ENCODE data around the gene LRRTM3. TPM values are rescaled to one million over a fixed set of nuclear protein-coding genes. Genes with fewer than 3 reads are reported as not detected.

The LRRTM3 gene
- total RNA-seq, 1 donor from 2014 or later: 2.8 TPM

DNA sequence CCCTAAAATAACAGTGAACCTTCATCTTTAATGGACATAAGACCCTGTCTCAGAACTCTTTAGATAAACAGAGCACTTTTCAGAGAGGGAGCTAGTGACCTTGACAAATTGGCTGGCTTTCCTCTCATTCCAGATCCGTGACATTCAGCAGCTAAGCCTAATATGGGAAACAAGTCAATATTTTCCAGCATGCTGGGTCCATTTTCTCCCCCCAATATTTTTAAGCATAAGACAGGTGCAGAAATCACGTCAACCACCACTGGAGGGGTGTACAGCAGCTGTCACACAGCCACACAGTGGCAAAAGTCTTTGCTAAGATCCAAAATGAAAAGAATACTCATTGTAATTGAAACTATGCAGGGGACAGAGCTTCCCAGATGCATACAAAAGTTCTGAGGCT lies 26.1 kb downstream of the LRRTM3 start:
- H3K27me3 Mint-ChIP-seq (ENCODE audit: low read depth): no peaks in the 10 kb centered on the region
- TF ChIP-seq, protein P1, sequence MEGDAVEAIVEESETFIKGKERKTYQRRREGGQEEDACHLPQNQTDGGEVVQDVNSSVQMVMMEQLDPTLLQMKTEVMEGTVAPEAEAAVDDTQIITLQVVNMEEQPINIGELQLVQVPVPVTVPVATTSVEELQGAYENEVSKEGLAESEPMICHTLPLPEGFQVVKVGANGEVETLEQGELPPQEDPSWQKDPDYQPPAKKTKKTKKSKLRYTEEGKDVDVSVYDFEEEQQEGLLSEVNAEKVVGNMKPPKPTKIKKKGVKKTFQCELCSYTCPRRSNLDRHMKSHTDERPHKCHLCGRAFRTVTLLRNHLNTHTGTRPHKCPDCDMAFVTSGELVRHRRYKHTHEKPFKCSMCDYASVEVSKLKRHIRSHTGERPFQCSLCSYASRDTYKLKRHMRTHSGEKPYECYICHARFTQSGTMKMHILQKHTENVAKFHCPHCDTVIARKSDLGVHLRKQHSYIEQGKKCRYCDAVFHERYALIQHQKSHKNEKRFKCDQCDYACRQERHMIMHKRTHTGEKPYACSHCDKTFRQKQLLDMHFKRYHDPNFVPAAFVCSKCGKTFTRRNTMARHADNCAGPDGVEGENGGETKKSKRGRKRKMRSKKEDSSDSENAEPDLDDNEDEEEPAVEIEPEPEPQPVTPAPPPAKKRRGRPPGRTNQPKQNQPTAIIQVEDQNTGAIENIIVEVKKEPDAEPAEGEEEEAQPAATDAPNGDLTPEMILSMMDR (conservative IDR thresholded peaks at IDR 0.05): no peak
- peaks cover 12% of the 10 kb centered on the region for H3K4me1 Mint-ChIP-seq
- no peak overlapping the region for H3K4me3 Mint-ChIP-seq
- DNase-seq (ENCODE audit: low read depth, low spot score): no peak
- no peak overlapping the region for H3K27ac Mint-ChIP-seq (ENCODE audit: unreplicated experiment)
- no peaks in the 10 kb centered on the region for H3K9me3 Mint-ChIP-seq
- no peaks in the 10 kb centered on the region for H3K36me3 Mint-ChIP-seq (ENCODE audit: low read depth)

DNA sequence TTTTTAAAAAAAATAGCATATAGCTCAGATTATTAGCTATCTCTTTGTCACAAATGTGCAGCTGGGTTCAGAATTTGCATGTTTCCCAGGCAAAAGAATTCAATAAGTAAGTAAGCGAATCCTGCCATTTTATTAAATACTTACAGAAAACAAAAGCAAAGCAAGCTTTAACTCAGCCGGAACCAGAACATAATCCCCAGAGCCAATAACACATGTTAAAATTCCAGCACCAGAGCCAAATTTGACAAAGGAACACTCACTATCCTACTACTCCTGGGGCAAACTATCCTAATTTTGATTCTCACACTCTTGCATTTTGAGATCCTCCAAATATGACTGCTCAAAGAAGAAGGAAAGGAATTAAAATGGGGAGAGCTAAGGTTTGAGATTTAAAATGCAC lies 32.6 kb downstream of the LRRTM3 start:
- H3K9me3 Mint-ChIP-seq: no peaks in the 10 kb centered on the region
- no peaks in the 10 kb centered on the region for H3K27me3 Mint-ChIP-seq (ENCODE audit: low read depth)
- no peak overlapping the region for H3K27ac Mint-ChIP-seq (ENCODE audit: unreplicated experiment)
- peak overlapping the region; percentile 24 for H3K4me3 Mint-ChIP-seq
- TF ChIP-seq, protein P1 (conservative IDR thresholded peaks at IDR 0.05): no peak
- H3K36me3 Mint-ChIP-seq (ENCODE audit: low read depth): no peaks in the 10 kb centered on the region
- H3K4me1 Mint-ChIP-seq: peaks cover 8% of the 10 kb centered on the region
- no peak for DNase-seq (ENCODE audit: low read depth, low spot score)

DNA sequence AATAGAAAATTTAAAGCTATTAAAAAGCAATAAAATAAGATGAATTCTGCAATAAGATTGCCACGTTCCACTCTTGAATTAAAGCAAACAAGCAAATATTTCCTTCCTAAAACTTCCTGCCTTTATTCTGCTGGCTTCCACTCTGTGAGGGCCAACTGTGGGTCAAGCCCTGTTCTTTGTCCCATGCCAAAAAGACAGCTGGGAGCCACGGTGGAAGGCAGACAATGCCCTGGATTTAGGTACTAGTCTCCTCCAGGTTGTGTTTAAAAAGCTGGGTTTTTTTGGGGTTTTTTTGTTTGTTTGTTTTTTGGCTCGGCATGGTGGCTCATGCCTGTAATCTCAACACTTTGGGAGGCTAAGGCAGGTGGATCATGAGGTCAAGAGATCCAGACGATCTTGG lies 39.1 kb downstream of the LRRTM3 start:
- peaks cover 5% of the 10 kb centered on the region for H3K36me3 Mint-ChIP-seq (ENCODE audit: low read depth)
- H3K4me3 Mint-ChIP-seq: no peak overlapping the region
- no peak overlapping the region for H3K27ac Mint-ChIP-seq (ENCODE audit: unreplicated experiment)
- TF ChIP-seq, protein P1 (conservative IDR thresholded peaks at IDR 0.05): no peak
- H3K4me1 Mint-ChIP-seq: no peaks in the 10 kb centered on the region
- no peak for DNase-seq (ENCODE audit: low read depth, low spot score)
- H3K27me3 Mint-ChIP-seq (ENCODE audit: low read depth): no peaks in the 10 kb centered on the region
- peaks cover 2% of the 10 kb centered on the region for H3K9me3 Mint-ChIP-seq

DNA sequence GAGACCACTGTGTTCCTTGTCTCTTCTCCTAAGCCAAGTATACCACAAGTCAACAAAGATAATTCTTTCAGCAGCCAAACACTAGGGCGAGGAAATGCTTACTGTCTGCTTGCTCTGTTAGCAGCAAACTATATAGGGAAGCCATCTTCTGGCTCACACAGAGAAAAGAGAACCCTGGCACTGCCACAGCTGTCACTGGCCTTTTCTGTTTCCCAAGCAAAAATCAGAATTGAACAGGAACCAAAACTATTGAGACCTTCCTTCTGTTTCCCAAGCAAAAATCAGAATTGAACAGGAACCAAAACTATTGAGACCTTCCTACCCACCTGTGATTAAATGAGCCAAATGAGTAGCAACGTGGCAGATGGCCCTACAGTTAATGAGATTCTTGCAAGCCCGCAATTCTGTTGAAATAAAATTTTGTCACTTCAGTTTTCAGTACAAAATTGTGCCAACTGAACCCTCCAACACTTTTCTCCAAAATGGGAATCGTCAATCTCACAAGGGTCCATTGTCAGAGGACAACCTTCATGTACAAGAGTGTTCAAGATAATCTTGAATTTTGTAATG lies 54.5 kb downstream of the LRRTM3 start:
- DNase-seq (ENCODE audit: low read depth, low spot score): no peak
- no peaks in the 10 kb centered on the region for H3K27me3 Mint-ChIP-seq (ENCODE audit: low read depth)
- no peak overlapping the region for H3K4me3 Mint-ChIP-seq
- TF ChIP-seq, protein P1 (conservative IDR thresholded peaks at IDR 0.05): no peak
- H3K36me3 Mint-ChIP-seq (ENCODE audit: low read depth): no peaks in the 10 kb centered on the region
- H3K4me1 Mint-ChIP-seq: no peaks in the 10 kb centered on the region
- no peak overlapping the region for H3K27ac Mint-ChIP-seq (ENCODE audit: unreplicated experiment)
- H3K9me3 Mint-ChIP-seq: no peaks in the 10 kb centered on the region

DNA sequence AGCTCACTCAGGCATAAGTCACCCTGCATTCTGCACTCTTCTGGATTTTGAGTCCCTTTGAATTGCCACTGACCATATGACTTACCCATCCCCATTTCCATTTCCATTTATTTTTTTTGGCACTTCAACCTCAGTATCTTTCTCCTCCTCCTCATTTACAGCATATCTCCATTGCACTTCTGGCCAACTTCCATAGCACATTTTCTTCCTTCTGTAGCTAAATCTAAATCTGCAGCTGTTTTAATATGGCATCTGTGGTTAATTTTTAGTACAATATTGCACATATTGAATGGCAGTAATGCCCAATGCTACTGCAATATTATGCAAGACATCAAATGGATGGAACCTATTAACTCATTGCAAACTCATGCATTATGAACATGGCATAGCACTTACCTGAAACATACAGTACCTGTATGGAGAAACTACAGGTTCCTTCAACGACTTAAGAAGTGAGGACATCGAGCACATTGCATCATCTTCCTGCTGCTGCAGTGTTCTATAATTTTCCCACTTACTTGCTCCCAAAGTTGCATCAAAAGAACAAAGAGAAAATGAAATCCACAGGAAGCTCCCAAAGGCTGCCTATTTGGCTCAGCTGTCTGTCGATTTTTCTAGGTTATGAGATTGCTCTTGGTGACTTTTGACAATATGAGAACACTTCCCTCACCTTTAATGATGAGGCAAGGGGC lies 55.7 kb downstream of the LRRTM3 start:
- Mint-ChIP-seq H3K27me3 (ENCODE audit: low read depth) (no peaks in the 10 kb centered on the region), H3K4me1 (no peaks in the 10 kb centered on the region), H3K9me3 (no peaks in the 10 kb centered on the region), H3K27ac (ENCODE audit: unreplicated experiment) (no peak overlapping the region), H3K36me3 (ENCODE audit: low read depth) (no peaks in the 10 kb centered on the region), H3K4me3 (no peak overlapping the region)
- DNase-seq (ENCODE audit: low read depth, low spot score): no peak
- TF ChIP-seq, protein P1 (conservative IDR thresholded peaks at IDR 0.05): no peak

Measured in neural crest cell (in vitro differentiated cells).